Transverse colon (tissue), 4 donors: ENCODE data around the gene FAM13A. TPM values are rescaled to one million over a fixed set of nuclear protein-coding genes. Genes with fewer than 3 reads are reported as not detected.

ENCODE experiments used
- DNase-seq: peaks from one replicate; pipeline ENCODE4 v3.0.0-alpha.2; 2019
- H3K27ac ChIP-seq, 4 donors: fragments of 200-600 bp; sonication (generic); 2 replicates each; pipeline ENCODE4 v1.5.1; 2016 to 2018; ENCODE audit warnings: inconsistent platforms in 4 of 4
- H3K27me3 ChIP-seq: fragments of 200-600 bp; sonication (generic); 2 replicates; pipeline ENCODE4 v1.5.1; 2017; ENCODE audit warnings: inconsistent platforms
- H3K36me3 ChIP-seq, 4 donors: fragments of 200-600 bp; sonication (generic); 2 replicates each; pipeline ENCODE4 v1.5.1; 2017 to 2019; ENCODE audit warnings: inconsistent platforms in 4 of 4
- H3K4me1 ChIP-seq, 4 donors: fragments of 200-600 bp; sonication (generic); 2 replicates each; pipeline ENCODE4 v1.5.1; 2017 to 2020; ENCODE audit warnings: inconsistent platforms in 4 of 4
- H3K4me3 ChIP-seq, 4 donors: fragments of 200-600 bp; sonication (generic); 1 replicate in 1 of 4; 2 replicates in 3 of 4; pipeline versions ENCODE4 v1.5.1 to v1.6.1; 2017 to 2019; ENCODE audit warnings: inconsistent platforms in 4 of 4
- H3K9me3 ChIP-seq, 2 donors: fragments of 200-600 bp; sonication (generic); 2 replicates each; pipeline ENCODE4 v1.5.1; 2017 to 2019; ENCODE audit warnings: inconsistent platforms in 2 of 2
- CTCF ChIP-seq, 5 experiments: fragments of 200-600 bp in 3 of 5; fragments of 450-650 bp in 2 of 5; sonication (generic) in 3 of 5; IDR thresholded peaks; 1 replicate in 2 of 5; 2 replicates in 3 of 5; pipeline ENCODE4 v1.5.1; 2016 to 2017; ENCODE audit warnings: antibody characterized with exemption in 5 of 5, inconsistent platforms in 3 of 5, mild to moderate bottlenecking in 2 of 5, moderate library complexity in 1 of 5
- EP300 ChIP-seq: sonication (generic); formaldehyde crosslinking; IDR thresholded peaks from one replicate; pipeline ENCODE4 v1.6.1; 2017; ENCODE audit warnings: antibody characterized with exemption, low read depth
- POLR2A ChIP-seq: fragments of 450-650 bp; IDR thresholded peaks from one replicate; pipeline ENCODE4 v1.6.1; 2016; ENCODE audit warnings: antibody characterized with exemption, mild to moderate bottlenecking, moderate library complexity
- POLR2AphosphoS5 ChIP-seq, 3 donors: sonication (generic); formaldehyde crosslinking; IDR thresholded peaks; one replicate each; pipeline ENCODE4 v1.6.1; 2016; ENCODE audit warnings: antibody characterized with exemption in 3 of 3
- WGBS, 2 donors: methylation state at CpG; one replicate each; pipeline ENCODE4 v1.1.5; 2018; ENCODE audit warnings: low coverage in 1 of 2; 5-methylcytosine and 5-hydroxymethylcytosine counted together
- in situ Hi-C, 4 donors: fragments of 200-750 bp; cut with MboI; loops; one replicate each; pipeline versions ENCODE4 v1.15.0 to v1.15.1; 2017; ENCODE audit warnings: low sequenced_read_pairs in 3 of 4, low pct_ligation_motif_present in 1 of 4, low pct_unique_long_range_greater_than_20kb in 1 of 4
- intact Hi-C: fragments of 100-400 bp; cut with DNase I; formaldehyde crosslinking; loops from one replicate; pipeline ENCODE4 v1.15.1; 2023; ENCODE audit warnings: low total_unique reads
- total RNA-seq, 4 donors: library from RNA; depleted of rRNA; stranded (reverse); fragments of >200 nt; gene quantifications; one replicate each; pipeline ENCODE4 v1.1.0, GENCODE V29; 2016

FAM13A gene
- total RNA-seq, 4 donors from 2014 or later, result 57.6 to 88.6 (median 67.6) TPM

- Histone ChIP-seq H3K9me3 (no peaks in the 10 kb centered on the region), H3K4me3 (no peak overlapping the region), H3K36me3 (peaks cover 0 to 8% (median 3%) of the 10 kb centered on the region in 4 donors), H3K27me3 (no peaks in the 10 kb centered on the region), H3K27ac (no peak overlapping the region), H3K4me1 (no peaks in the 10 kb centered on the region)
- in situ Hi-C loops, result no loop called here
- intact Hi-C loops, result no loop called here
- no peak for DNase-seq
- no peak for TF ChIP-seq POLR2AphosphoS5 (IDR thresholded peaks at IDR 0.05)
- TF ChIP-seq CTCF (IDR thresholded peaks at IDR 0.05), result no peak
- no peak for TF ChIP-seq POLR2A
- no peak for TF ChIP-seq EP300
- 88 to 96% methylated on average over 3 to 6 of the region's 6 CpGs for WGBS, 2 donors
Observed at GRCh38 chr4:88757776-88758175, 299.2 kb downstream of the FAM13A start.

DNA sequence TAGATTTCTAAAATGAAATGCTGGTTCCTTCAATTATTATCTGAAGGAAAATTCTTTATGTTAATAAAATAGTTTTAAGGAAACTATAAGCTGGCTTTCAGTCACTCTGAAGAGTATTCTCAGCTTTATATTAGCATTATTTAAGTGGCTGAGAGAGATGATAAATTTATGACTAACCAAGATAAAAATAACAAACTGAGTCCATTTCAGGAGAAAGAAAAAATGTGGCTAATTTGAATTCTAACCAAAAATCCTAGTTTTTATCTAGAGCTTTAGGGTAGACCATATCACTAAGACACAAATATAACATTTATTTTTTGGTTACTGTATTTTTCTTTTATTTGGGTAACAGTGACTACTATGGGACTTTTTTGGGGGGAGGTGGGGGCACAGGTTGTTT lies 299.9 kb downstream of the FAM13A start:
- no peak for TF ChIP-seq EP300
- no peak for TF ChIP-seq POLR2A
- no peak for TF ChIP-seq CTCF (IDR thresholded peaks at IDR 0.05)
- TF ChIP-seq POLR2AphosphoS5 (IDR thresholded peaks at IDR 0.05), result no peak
- intact Hi-C loops, result no loop called here
- H3K36me3 ChIP-seq, result peaks cover 0 to 15% (median 6%) of the 10 kb centered on the region in 4 donors
- no peaks in the 10 kb centered on the region for H3K27me3 ChIP-seq
- no peak overlapping the region for H3K27ac ChIP-seq
- no peaks in the 10 kb centered on the region for H3K9me3 ChIP-seq
- H3K4me1 ChIP-seq, result no peaks in the 10 kb centered on the region
- DNase-seq, result no peak
- in situ Hi-C loops, result no loop called here
- H3K4me3 ChIP-seq, result no peak overlapping the region

DNA sequence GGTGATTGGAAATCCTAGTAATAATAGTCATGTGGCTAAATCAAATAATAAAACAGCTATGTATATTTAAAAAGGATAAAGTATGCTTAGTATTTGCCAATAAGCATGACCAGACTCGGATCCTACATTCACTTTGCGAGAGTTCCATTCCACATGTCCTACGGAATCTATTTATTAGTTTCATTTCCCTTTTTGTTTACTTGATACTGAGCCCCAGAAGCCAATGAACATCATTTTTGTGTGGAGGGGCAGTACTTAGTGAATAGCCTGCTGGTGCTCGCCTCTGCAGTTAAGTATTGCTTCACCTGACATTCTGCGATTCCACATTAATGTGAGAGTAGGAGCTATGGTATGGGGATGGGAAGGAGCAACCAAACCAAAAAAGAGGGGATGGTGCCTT lies 300.8 kb downstream of the FAM13A start:
- Histone ChIP-seq H3K9me3 (no peaks in the 10 kb centered on the region), H3K36me3 (peaks cover 0 to 23% (median 7%) of the 10 kb centered on the region in 4 donors), H3K4me3 (no peak overlapping the region), H3K27ac (no peak overlapping the region), H3K27me3 (no peaks in the 10 kb centered on the region), H3K4me1 (no peaks in the 10 kb centered on the region)
- intact Hi-C loops, result no loop called here
- DNase-seq, result no peak
- 68 to 81% methylated on average over 5 of the region's 5 CpGs for WGBS, 2 donors
- in situ Hi-C loops, result no loop called here
- TF ChIP-seq POLR2A (no peak), CTCF (IDR thresholded peaks at IDR 0.05) (no peak), POLR2AphosphoS5 (IDR thresholded peaks at IDR 0.05) (no peak), EP300 (no peak)

DNA sequence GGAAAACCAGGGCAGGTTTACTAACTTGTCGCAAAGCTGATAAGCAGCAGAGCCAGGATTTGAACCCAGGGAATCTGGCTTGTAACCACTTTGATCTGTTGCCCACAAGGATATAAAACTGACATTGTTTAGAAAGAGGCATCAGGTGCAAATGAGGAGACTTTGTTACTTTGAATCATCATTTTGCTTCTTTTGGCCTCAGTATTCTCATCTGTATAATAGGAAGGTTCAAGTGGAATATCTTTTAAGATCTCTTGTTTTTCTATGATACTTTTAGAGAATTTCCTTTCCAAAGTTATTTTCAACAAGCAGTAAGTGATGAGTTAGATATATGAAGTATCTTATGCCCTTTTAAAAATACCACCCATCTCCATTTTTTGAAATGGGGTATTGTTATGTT lies 301.5 kb downstream of the FAM13A start:
- WGBS, 2 donors, result 100% methylated on average over 1 of the region's 1 CpG
- Histone ChIP-seq H3K36me3 (peaks cover 0 to 30% (median 10%) of the 10 kb centered on the region in 4 donors), H3K27ac (no peak overlapping the region), H3K9me3 (no peaks in the 10 kb centered on the region), H3K4me1 (no peaks in the 10 kb centered on the region), H3K27me3 (no peaks in the 10 kb centered on the region), H3K4me3 (no peak overlapping the region)
- TF ChIP-seq EP300, result no peak
- no peak for TF ChIP-seq POLR2AphosphoS5 (IDR thresholded peaks at IDR 0.05)
- TF ChIP-seq CTCF (IDR thresholded peaks at IDR 0.05), result no peak
- no peak for TF ChIP-seq POLR2A
- no peak for DNase-seq
- in situ Hi-C loops, result no loop called here
- intact Hi-C loops, result no loop called here
